Nucleus accumbens (tissue), 56 donors: ENCODE data around the gene CDK5R1.

Experiments
- DNase-seq, 56 donors: peaks; one replicate each; lab custom pipeline; 2025; lab: John Stamatoyannopoulos, UW

The CDK5R1 gene

DNA sequence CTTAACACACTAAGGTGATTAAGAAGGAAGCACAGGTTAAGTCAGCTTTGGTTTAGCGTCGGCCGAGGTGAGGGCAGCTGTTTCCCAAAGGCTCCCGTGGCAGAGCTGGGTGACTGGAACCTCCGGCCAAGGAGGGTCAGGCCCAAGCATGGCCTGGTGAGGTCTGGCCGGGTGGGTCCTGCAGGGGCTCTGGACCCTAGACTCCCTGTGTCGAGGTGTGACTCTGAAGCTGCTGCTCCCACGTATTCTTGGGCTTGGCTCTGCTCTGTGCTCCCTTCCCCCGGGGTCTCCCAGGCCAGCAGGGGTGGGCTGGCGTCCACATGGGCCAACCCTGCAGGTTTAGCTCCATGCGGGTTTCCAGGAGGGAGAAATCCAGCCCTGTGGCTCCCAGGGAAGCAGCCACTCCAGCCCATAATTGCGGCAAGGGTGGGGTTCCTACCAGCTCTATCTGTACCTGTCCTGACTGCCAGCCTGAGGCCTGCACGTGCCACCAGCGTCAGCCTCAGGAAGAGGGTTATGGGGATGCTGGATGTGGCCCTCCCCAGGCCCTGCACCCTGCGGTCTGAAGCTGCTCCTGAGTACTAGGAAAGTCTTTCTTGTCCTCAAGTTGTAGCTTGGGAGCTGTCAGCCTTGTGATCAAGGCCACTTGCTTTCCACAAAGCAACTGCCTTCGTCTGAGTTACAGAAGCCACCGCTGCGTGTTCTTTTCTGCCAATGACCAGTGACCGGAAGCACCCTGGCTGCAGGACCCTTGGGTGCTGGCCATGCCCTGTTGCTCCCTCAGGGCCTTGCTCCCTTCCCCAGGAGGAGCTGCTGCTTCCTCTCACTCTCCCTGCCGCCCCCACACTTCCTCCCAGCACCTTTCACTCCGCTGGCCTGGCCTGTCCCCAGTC lies 4.8 kb downstream of the CDK5R1 start:
- peak in 1 of 56 donors; percentile 25 for DNase-seq

DNA sequence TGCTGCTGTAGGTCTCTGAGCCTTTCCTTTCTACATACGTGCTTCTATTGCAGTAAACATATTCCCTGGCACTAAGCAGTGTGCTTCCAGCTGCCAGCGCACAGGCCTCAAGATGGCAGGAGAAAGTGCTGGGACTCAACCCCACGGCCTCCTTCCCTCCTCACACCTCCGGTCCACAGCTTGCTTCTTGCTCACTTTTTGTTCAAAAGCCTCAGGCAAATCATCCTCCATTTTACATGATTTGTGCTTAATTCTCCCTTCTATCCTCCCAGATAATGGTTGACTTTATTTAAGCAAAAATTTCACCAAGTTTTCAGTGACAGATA lies 5.4 kb downstream of the CDK5R1 start:
- DNase-seq: no peak

DNA sequence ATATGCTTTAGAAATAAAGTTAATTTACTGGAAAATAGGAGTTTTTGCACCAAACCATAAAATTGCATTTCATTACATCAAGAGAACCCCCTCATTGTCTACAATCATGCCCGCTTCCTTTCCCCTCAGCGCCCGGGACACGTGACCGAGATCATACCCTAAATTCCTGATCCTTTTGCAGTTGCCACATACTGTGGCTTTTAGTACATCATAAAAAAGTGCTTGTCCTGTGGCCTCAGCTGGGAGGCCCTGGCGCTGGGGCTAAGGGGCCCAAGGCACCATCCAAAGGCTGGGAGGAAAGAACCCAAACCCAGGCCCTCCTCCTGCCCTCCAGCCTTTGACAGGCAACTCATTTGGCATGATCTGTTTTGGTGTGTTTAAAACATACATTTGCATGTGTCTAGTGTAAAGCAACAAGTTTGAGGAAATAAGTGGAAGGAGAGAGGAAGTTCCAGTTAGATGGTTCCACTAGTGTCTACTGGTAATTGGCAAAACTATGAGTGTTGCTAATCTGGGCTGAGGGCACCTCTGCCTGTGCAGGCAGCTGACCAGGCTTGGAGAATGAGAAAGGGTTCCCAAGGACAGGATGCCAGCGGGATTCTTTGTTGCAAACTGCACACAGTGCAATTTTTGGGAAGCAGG lies 6.0 kb downstream of the CDK5R1 start:
- DNase-seq: peak in 1 of 56 donors; percentile 13

DNA sequence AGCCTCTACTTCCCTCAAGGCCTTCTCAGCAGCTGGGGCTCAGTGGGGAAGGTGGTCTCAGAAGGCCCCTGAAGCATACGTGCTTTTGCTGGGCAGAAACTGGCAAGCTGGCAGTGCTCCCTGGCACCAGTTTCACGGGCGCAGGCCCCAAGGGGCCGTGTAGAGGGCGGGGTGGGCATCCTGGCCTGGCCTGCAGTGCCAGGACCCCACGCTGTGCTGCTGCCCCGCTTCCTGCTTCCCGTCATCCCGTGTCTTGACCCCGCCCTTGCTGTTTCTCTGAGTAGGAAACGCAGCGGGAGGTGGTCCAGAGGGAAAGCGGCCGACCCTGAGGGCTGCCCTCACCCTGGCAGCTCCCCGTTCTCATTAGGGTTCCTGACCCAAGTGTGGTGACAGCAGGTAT lies 6.8 kb downstream of the CDK5R1 start:
- DNase-seq: no peak

DNA sequence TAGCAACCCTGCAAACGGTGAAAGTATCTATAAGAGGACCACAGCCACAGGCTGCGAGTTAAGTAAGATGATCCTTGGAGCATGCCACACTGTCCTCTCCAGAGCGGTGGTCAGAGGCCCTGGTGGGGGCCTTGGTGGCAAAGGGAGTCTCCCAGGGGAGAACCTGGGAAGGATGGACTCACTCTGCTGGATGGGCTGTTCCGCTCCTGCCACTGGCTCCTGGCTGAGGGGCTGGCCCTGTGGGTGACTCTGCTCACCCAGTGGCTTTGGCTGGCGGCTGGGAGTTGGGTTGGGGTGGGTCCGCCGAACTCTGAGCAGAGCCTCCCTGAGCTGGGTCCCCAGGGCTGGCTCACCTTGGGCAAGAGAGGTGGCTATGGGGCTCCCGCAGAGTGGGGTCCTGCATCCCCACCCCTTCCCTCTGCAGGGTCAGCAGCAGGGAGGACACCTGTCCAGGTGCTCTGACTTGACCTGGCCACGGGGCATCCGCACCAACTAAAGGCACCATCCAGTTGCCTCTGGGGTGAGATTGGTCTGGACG lies 7.3 kb downstream of the CDK5R1 start:
- no peak for DNase-seq

DNA sequence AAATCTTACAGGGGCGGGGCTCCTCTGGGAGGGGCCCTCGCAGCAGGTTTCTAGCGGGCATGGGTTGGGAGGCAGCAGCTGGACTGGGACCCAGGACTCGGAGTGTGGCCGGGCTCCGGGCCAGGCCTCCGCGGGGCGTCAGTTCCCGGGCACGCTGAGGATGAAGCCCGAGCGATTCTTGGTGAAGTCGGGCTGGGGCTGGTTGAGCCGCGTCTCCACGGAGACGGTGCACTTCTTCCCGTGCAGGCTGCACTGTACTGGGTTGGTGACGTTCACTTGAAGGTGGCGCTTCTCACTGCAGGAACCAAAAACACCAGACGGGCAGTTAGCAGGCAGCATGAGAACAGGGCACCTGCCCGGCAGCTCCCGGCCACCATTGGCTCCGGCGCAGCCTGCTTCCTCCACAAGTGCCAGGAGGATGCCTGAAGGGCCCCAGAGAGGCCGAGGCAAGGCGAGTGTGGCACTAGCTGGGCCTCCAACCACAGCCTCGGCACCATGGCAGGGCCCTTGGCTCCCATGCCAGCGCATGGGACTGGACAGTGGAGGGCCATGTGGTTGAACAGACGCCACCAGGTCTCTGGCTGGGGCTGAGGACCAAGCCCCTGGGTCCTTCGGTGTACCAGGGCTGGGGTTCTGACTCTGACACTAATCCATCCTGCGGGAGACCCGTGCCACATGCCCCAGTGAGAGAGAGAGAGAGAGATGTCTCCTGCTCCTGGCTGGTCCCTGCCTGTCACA lies 8.0 kb downstream of the CDK5R1 start:
- DNase-seq: peak in 39 of 56 donors; percentile 21 to 80 (median 47)

DNA sequence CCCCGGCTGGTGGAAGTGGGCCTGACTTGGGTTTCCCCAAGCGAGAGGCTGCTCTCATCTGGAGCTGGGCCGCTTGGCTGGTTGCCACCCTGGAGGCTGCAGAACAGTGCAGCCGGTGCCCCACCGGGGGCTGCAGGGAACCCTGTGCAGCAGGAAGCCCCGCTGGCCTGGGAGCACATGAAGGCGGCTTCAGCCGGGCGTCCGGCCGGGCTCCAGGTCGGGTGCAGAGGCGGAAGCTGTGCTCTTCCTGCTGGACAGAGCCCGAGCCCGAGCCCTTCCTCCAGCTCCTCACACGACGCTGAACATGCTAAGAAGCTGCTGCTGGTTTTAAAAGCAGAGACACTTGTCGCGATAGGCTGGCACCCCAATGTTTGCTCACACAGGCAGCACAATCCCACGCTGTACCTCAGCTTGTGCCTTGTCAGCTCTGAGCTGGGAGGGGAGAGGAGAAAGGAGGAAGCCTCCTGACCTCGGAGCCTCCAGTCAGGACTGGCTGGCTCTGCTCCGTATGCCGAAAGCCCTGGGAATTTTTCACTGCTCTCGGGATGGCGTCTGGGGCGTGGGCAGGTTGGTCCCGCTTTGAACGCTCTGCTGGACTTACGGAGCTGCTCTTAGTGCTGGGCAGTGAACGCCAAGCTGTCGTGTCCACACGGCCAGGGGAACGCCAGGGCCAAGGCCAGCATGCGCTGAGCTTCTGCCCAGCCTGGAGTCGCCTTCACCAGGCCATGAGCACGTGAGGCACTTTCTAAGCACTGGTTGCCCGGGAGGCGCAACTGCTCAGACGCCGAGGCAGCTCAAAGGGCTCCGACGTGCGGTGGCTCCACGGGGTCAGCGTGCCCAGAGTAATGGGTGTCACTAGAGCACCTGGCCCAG lies 8.8 kb downstream of the CDK5R1 start:
- peak in 29 of 56 donors; percentile 17 to 70 (median 40) for DNase-seq

DNA sequence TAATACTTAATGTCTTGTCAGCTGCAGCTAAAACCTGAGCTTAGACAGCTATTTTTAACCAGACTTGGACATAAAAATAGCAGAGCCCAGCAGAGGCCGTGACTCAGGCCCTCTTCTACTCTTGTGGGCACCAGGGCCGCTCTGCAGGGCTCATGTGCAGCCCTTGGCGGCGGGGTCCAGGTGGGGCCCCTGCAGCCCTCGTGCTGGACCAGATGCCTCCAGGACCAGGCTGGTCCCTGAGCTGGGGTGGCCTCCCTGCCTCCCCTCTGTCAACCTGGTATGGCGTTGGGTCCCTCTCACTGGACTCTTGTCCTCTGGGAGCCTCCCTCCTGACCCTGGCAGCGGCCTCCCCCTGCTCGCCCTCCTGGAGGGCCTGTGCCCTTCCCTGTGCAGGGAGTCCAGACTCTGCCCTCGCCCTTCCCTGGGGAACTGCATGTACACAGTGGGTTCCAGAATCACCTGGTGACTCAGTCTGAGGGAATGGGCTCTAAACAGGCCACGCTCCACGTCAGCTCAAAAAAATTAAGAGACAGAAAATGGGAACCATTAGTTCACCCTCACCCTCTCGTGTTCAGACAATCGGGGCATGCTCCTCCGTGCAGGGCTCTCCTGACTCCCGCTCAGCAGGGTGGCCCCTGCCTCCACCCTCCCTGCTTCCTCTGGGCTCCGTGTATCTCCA lies 9.7 kb downstream of the CDK5R1 start:
- no peak for DNase-seq

DNA sequence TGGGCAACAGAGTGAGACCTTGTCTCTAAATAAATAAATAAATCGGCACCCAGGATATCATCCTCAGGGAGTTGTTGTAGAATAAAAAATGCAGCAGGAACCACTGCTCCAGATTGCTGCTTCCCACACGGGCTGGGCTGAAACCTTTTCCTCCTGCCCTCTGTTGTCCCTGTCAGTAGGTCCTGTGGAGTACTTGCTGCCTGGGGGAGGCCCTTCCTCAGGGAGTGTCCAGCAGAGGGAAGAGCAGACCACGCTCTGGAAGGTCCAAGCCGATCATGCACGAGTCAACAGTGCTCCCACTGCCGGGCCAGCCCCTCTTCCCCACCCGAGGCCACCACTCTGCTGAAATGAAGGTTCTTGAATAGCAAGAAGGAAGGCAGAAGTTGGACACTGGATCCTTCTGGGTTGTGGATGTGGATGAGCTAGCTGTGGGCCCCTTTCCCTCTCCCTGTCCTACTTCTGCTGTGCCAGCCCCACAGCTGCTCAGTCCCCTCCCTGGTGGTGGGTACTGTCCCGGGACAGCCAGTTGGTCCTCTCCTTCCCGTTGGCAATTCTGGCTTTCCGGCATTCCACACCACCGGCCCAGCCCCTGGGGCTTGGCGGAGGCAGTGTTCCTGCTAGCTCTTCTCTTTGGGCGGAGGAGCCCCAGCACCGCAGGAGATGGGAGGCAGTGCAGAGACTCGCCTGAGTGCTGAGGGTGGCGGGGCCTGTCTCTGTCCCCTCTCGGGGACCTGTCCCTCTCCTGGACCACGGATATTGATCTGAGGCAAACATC lies 10.8 kb downstream of the CDK5R1 start:
- peak in 2 of 56 donors; percentile 15 to 17 for DNase-seq

DNA sequence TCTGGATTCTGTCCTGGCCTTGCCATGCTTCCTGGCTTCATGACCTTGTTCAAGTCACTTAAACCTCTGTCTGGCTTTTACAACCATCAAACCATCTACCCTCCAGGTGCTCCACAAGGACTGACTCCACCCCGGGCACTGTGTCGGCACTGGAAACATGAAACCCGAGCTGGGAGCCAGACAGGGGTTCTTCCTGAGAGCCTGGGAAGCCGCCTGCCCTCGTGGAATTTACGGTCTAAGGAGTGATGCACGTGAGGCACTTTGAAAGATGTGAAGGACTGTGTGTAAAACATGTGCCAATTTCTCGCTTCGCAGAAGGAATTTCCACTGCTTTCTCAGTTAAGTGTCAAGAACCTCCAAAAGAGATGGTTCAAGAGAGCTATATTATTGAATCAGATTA lies 11.6 kb downstream of the CDK5R1 start:
- DNase-seq: no peak

DNA sequence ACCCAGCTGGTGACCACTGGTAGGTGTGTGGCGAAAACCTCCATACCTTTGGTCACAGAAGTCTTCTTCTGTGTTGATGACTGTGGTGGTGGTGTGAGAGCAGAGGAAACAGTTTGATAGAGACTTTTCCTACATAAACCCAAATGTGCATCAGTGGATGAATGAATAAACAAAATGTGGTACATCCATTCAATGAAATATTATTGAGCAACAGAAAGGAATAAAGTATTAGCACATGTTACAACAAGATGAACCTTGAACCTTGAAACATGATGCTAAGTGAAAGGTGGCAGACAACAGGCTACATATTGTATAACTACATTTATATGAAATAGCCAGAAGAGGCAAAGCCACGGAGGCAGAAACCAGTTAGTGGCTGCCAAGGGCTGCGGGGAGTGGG lies 15.2 kb downstream of the CDK5R1 start:
- no peak for DNase-seq

DNA sequence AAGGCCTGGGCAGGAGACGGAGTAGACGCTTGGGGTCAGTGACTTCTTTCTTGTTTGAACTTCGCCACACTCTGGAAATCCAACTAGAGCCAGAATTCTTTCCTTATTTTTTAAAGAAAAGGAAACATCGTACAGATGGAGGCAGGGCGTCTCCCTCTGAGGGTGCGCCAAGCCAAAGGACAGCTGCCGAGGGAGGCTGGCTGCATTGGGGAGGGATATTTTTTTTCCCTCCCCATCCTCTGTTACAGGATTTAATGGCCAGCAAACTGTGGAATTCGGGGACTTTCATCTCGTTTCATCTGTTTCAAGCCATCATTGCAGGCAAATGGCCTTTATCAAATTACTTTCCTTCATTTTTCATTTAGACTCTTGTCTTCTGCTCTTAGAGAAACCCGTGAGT lies 15.9 kb downstream of the CDK5R1 start:
- DNase-seq: no peak

DNA sequence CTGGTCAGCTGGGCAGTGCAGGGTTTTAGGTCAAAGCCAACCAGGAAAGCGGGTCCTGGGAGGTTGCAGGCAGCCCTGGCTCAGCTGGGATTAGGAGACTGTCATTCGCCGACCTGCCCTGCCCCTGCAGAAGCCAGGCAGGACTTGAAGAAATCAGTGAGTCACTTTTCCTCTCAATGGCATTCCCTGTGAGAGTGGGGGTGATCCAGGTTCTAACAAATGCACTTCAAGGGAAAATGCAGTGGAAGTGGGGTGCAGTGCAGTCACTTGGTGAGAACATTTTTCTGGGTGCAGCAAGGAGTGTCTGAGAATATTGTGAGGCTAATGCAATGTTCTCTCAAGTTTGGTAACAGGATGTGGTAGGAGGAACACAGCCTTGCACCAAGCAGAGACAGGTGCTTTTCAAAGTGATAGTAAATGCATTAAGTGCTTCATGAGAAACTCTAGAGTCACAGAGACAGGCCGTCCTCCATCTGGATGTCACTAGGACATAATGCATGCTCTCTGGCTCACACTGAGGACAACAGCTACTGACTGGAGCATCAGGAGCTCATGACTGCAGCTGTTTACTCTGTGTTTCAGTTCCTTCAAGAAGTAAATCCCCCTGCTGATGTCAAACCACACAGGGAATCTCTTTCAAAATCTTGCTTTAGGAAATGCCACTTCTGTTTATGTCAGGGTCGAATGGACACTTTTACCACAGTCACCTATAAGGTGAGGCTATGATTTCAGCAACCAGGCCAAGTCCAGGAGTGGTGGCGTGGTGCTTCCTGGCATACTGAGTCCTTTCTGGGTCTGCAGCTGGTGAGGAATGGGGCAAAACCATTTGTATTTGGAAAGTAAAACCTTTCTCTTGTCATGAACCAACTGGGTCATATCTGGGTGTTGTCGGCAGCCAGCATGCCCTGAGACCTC lies 16.7 kb downstream of the CDK5R1 start:
- no peak for DNase-seq

DNA sequence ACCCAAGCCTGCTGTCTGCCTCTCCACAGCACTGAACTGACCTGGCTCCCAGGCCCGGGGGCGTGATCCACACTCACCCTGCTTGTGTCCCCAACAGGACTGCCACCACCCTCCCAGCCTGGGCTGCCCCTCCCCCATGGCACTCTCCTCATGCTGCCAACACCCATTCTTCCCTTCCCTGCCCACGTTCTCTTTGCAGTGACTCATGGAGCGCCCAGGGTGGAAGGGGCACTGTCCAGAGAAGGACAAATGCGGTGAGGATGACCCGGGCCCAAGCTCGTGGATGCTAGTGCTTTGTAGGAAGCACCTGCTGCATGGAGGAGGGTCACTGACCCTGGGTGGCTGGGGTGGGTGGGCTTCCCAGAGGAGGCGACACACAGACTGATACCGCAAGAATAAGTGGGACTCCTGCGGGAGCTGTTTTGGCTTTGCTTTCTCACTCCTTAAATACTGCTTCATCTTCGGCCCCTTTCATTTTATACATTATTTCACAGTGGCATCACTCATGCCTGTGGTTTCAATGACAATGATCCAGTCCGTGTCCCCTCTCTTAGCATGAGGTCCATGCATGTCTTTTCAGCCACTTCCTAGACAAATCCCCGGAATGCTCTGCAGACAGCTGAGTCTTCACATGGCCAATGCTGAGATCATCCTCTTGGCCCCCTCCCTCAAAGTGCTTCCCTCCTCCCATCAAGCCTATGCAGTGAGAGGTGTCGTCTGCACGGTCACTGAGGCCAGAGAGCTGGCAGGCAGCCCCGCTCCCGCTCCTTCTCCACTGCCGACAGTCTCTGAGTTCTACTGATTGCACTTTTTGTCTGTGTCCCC lies 17.6 kb downstream of the CDK5R1 start:
- peak in 1 of 56 donors; percentile 21 for DNase-seq

DNA sequence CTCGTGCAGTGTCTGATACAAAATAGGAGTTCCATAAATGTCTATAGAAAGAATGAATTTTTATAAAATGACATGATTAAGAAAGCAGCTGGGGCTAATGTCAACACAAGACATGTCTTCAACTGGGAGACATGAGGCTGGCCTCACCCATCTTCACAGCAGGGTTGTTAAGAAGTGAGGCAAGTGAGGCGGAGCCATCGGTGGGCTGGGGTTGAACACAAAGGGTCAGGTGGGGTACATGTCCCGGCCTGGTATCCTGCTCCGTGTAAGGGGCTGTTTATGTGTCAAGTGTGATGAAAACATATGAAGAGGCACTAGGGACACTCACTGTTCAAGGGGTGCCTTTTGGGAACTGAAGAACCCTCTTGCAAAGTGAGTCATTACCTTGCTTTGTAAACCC lies 22.1 kb downstream of the CDK5R1 start:
- no peak for DNase-seq

DNA sequence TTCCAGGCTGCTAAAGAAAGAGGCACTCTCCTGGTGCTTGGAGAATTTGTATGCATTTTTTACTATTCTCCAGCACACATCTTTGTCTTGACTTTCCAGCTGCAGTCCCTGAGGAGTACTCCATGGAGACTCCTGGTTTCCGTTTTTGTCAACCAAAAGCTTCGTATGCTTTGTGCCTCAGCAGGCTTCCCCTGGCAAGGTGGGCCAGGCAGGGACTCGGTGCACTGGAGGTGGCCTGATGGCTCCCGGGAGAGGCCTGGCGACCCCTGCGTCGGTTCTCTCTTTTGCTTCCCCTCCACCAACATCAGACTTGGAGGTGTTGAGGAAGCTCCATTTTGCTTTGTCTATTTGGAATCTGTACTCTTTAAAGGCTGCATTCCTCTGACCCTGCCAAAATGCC lies 23.7 kb downstream of the CDK5R1 start:
- no peak for DNase-seq

DNA sequence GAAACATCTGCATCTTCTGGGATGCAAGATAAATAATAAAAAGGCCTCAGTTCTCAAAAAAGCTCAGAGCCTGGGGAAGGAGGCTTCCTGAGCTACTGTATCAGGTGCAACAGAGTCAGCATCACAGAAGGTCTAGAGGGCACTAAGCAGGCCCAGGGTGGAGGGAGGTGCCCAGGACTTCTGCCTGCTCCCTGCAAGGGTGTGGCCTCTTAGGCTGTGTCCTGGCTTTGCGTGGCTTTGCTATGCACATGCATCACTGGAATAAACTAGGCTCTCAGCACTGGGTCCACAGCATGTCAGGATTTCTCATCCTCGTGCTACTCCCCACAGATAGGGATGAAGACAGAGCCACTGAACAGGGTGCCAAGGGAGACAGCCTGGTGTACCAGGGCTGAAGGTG lies 25.5 kb downstream of the CDK5R1 start:
- DNase-seq: no peak
